HG03066 (cell line): ENCODE results near the gene KNOP1.
"Not testable (repeated sequence)": the region's sequence is repeated elsewhere in the genome, so short reads cannot be mapped to it uniquely, and the experiment has no call there.

ENCODE experiments used
- ATAC-seq: cut with Tn5 transposase; IDR thresholded peaks from one replicate; pipeline ENCODE4 v1.9.1; 2021; ENCODE audit warnings: low read depth; ENCODE audit not compliant: unreplicated experiment

KNOP1 gene

DNA sequence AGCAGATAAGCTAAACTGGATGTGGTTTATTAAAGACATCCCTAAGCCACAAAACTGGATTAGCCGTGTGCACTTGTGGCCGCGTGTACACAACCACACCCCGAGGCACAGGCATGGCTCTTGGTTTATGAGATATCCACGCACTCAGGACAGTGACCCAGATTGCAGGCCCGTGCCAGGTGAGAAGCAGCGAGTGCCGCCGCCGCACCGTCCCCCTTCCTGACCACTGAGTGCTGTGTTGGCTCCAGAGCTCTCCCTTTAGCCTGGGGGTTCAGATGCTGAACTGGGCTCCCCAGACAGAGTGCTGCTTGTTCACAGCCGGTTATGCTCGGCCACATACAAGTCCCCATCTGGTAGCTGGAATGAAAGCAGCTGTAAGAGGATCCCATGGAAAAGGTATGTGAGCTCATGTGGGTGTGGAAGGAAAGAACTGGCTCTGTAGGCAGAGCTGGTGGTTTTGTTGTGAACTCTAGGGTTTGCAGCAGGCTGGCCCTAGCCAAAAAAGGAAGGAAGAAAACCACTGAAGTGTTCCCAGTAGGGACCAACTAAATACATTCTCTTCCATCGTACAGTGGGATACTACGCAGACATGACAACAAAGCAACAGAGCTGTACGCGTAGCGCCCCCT, 29.5 kb downstream of the KNOP1 start:
- ATAC-seq = no peak

- no peak for ATAC-seq
These were observed 30.7 kb downstream of the KNOP1 start for GRCh38 chr16:19687279-19687678.

DNA sequence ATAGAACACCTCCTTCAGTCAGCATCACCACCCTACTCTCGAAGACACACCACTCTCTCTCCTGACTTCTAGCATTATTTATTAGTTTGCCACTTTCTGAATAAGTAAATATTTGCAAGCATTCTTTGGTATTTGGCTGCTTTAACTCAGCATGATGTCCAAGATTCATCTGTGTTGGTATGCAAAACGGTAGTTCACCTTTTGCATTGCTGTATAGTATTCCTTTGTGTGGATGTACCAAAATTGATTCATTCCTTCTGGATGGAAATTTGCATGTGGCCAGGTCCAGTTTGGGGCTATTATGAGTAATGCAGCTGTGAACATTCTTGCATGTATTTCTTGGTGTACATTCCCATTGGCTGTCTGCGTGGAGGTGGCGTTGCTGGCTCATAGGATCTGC, 32.9 kb downstream of the KNOP1 start:
- ATAC-seq = no peak

DNA sequence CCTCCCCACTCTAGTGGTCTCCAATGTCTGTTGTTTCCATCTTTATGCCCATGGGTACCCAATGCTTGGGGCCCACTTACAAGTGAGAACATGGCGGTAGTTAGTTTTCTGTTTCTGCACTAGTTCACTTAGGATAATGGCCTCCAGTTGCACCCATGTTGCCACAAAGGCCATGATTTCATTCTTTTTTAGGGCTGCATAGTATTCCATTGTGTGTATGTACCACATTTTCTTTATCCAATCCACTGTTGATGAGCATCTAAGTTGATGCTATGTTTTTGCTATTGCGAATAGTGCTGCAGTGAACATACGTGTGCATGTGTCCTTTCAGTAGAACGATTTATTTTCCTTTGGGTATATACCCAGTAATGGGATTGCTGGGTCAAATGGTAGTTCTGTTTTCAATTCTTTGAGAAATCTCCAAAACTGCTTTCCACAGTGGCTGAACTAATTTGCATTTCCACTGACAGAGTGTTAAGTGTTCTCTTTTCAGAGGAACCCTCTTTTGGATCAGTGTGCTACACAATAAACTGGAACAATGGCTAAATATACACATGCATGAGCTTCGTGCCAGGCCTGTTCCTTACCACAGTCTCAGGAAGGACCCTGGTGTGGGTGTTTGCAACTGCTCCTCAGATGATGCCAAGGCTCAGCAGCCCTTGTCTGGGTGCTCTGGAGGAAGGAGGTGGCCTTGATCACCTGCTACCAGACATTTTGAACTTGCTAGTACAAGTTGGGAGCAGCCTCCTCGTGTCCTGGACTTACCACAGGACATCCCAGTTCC, 34.4 kb downstream of the KNOP1 start:
- ATAC-seq = no peak

DNA sequence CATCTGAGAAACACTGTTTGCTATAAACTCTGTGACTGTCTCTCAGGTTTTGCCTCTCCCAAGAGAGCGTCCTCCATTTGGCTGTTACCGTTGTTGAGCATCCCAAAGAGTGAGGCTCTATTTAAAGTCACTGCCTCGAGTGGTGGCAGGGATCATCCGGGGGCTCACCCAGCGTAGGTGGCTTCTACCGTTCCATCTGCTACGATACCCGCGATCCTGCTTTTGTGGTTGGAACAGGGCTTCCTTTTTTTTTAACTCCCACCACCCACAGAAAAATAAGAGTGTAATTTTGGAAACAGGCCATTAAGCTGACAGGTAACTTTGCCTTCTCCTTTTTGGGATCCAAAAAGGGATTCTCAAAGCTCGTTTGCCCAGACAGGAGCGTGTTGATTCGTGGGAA, 36.4 kb downstream of the KNOP1 start:
- no peak for ATAC-seq

DNA sequence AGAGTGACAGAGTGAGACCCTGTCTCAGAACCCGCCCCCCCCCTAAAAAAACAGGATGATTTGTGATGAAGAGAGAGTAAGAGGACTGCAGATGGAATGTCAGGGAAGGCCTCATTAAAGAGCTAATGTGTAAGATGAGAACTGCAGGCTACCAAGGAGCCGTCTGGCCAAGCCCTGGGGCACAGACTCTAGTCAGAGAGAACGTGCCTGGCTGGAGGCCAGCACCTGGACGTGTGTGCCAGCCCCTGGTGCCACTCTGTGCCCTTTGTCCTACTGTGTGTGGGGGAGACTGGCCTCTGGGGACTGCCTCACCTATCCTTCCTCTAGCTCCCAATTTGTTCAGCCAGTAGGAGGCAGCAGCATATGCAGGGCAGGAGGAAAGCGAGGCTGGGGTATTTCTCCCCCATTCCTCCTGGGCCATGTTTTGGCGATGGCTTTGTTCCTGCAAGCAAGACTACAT, 37.1 kb downstream of the KNOP1 start:
- no peak for ATAC-seq

- ATAC-seq = not testable (repeated sequence)
These were observed 38.7 kb downstream of the KNOP1 start for GRCh38 chr16:19679281-19679680.

- no peak for ATAC-seq
These were observed 39.2 kb downstream of the KNOP1 start for GRCh38 chr16:19678804-19679203.

- no peak for ATAC-seq
These were observed 40.6 kb downstream of the KNOP1 start for GRCh38 chr16:19677402-19677801.

GRCh38 chr16:19674485-19674884, 43.5 kb downstream of the KNOP1 start:
- no peak for ATAC-seq

GRCh38 chr16:19672378-19672777, 45.6 kb downstream of the KNOP1 start:
- ATAC-seq = no peak

- ATAC-seq = no peak
These were observed 51.5 kb downstream of the KNOP1 start for GRCh38 chr16:19666477-19666876.

GRCh38 chr16:19665313-19665712, 52.7 kb downstream of the KNOP1 start:
- ATAC-seq = not testable (repeated sequence)

GRCh38 chr16:19664166-19664565, 53.9 kb downstream of the KNOP1 start:
- no peak for ATAC-seq

- no peak for ATAC-seq
These were observed 55.7 kb downstream of the KNOP1 start for GRCh38 chr16:19662351-19662750.

GRCh38 chr16:19660432-19660831, 57.6 kb downstream of the KNOP1 start:
- no peak for ATAC-seq

- no peak for ATAC-seq
These were observed 58.5 kb downstream of the KNOP1 start for GRCh38 chr16:19659554-19659953.

- ATAC-seq = no peak
These were observed 60.2 kb downstream of the KNOP1 start for GRCh38 chr16:19657831-19658230.

DNA sequence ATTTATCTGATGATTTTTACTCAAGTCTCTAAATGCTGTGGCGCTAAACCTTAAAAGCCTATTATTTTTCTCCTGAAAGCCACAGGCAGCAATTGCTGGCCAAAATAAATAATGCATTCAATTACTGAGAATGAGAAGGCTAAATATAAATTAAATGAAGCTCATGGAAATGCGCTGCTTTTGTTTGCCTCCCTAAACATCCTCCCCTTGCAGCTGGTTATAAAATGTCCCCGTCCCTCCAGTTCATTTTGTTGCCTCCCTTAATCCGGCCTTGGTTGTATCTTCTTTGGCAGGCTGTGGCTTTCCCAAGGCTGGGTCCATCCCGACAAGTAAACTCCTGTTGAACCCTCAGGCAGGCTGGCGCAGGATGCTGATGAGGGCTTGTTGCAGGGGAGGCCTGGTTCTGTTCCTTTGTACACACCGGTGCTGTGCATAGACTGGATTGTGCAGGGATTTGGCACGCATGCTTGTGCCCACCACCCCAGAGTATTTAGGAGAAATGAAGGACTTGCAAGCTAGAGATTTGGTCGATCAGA, 62.7 kb downstream of the KNOP1 start:
- ATAC-seq = no peak

- ATAC-seq = no peak
These were observed 63.9 kb downstream of the KNOP1 start for GRCh38 chr16:19654147-19654546.
